B cell (primary cell): ENCODE measurements around the gene ZNF710. TPM values are rescaled to one million over a fixed set of nuclear protein-coding genes. Genes with fewer than 3 reads are reported as not detected.

Experiments
- ATAC-seq: fragments of 200-7000 bp; cut with Tn5 transposase; one replicate; pipeline ENCODE4 v1.10.0; 2021; ENCODE audit warnings: low read depth, mild to moderate bottlenecking, moderate number of reproducible peaks, moderate library complexity
- CTCF ChIA-PET: fragments of 350-600 bp; sonication (Branson Sonifier 250); formaldehyde crosslinking; loops from one replicate; lab custom pipeline; 2021; ENCODE audit warnings: antibody characterized with exemption, inconsistent platforms; lab: Charles Lee
- POLR2A ChIA-PET: fragments of 350-600 bp; sonication (Branson Sonifier 250); formaldehyde crosslinking; loops from one replicate; lab custom pipeline; 2021; ENCODE audit warnings: antibody characterized with exemption; lab: Charles Lee
- DNase-seq: peaks from one replicate; pipeline ENCODE4 v3.0.0; 2013
- H2AFZ ChIP-seq: 2 replicates; pipeline ENCODE4 v1.6.1; 2012; ENCODE audit warnings: mild to moderate bottlenecking, low read depth, low read length; ENCODE audit not compliant: insufficient read depth, poor library complexity, severe bottlenecking
- H3K27ac ChIP-seq, 2 donors: 1 replicate in 1 of 2; 2 replicates in 1 of 2; pipeline ENCODE4 v1.5.1; 2012 to 2013; ENCODE audit warnings: low read length in 2 of 2, mild to moderate bottlenecking in 2 of 2, moderate library complexity in 1 of 2
- H3K27me3 ChIP-seq, 4 experiments: fragments of 200-600 bp in 1 of 4; sonication (generic) in 1 of 4; replicated peaks in 1 of 4; 1 replicate in 2 of 4; 2 replicates in 2 of 4; pipeline versions ENCODE4 v1.6.1 to v1.7.0; 2013 to 2016; ENCODE audit warnings: low read length in 3 of 4, mild to moderate bottlenecking in 2 of 4, mixed read lengths in 1 of 4, moderate library complexity in 1 of 4; ENCODE audit not compliant: insufficient read depth in 4 of 4, control insufficient read depth in 3 of 4; ENCODE audit errors: control extremely low read depth in 1 of 4
- H3K36me3 ChIP-seq, 2 experiments: replicated peaks in 1 of 2; 1 replicate in 1 of 2; 2 replicates in 1 of 2; pipeline versions ENCODE4 v1.6.1 to v1.7.1; 2013; ENCODE audit warnings: low read length in 1 of 2; ENCODE audit not compliant: insufficient read depth in 2 of 2, control insufficient read depth in 1 of 2; ENCODE audit errors: control extremely low read depth in 1 of 2, extremely low read depth in 1 of 2
- H3K4me1 ChIP-seq, 2 donors: fragments of 200-600 bp in 1 of 2; sonication (generic) in 1 of 2; 1 replicate in 1 of 2; 2 replicates in 1 of 2; pipeline versions ENCODE4 v1.5.1 to v1.6.1; 2013 to 2017; ENCODE audit warnings: low read length in 2 of 2; ENCODE audit not compliant: control insufficient read depth in 2 of 2, insufficient read depth in 2 of 2
- H3K4me2 ChIP-seq: replicated peaks from 2 replicates; pipeline ENCODE3; 2012; ENCODE audit warnings: mild to moderate bottlenecking, low read depth, low read length; ENCODE audit not compliant: poor library complexity, severe bottlenecking
- H3K4me3 ChIP-seq, 5 experiments: fragments of 200-600 bp in 1 of 5; sonication (generic) in 1 of 5; 1 replicate in 3 of 5; 2 replicates in 2 of 5; pipeline versions ENCODE4 v1.5.1 to v1.7.0; 2011 to 2016; ENCODE audit warnings: low read length in 4 of 5, mild to moderate bottlenecking in 4 of 5, low read depth in 2 of 5, control low read depth in 1 of 5, moderate library complexity in 1 of 5; ENCODE audit not compliant: insufficient read depth in 1 of 5; ENCODE audit errors: control extremely low read depth in 1 of 5, extremely low read depth in 1 of 5
- H3K79me2 ChIP-seq: fragments of 200-600 bp; sonication (generic); one replicate; pipeline ENCODE4 v1.6.0; 2016; ENCODE audit warnings: low read length; ENCODE audit not compliant: control insufficient read depth, insufficient read depth
- H3K9ac ChIP-seq: fragments of 200-600 bp; sonication (generic); 2 replicates; pipeline ENCODE4 v1.6.1; 2017; ENCODE audit warnings: mild to moderate bottlenecking, low read length, moderate library complexity
- H3K9me3 ChIP-seq, 3 donors: one replicate each; pipeline versions ENCODE4 v1.6.1 to v1.7.1; 2013; ENCODE audit warnings: low read length in 2 of 3; ENCODE audit not compliant: control insufficient read depth in 2 of 3, insufficient read depth in 1 of 3; ENCODE audit errors: control extremely low read depth in 1 of 3
- H4K20me1 ChIP-seq: 2 replicates; pipeline ENCODE4 v1.6.0; 2012; ENCODE audit warnings: mild to moderate bottlenecking, low read length; ENCODE audit not compliant: insufficient read depth, control insufficient read depth, poor library complexity, severe bottlenecking
- H3K27ac Mint-ChIP-seq: one replicate; pipeline ENCODE4 v1.8.0; 2021; ENCODE audit warnings: mixed read lengths
- H3K27me3 Mint-ChIP-seq: one replicate; pipeline ENCODE4 v1.8.0; 2021; ENCODE audit warnings: mixed read lengths
- H3K4me1 Mint-ChIP-seq: one replicate; pipeline ENCODE4 v1.8.0; 2021; ENCODE audit warnings: mixed read lengths
- H3K4me3 Mint-ChIP-seq: one replicate; pipeline ENCODE4 v1.8.0; 2021; ENCODE audit warnings: mixed read lengths
- H3K9me3 Mint-ChIP-seq: one replicate; pipeline ENCODE4 v1.8.0; 2022; ENCODE audit warnings: mixed read lengths; ENCODE audit not compliant: insufficient read depth
- EZH2 ChIP-seq: IDR thresholded peaks from 2 replicates; pipeline ENCODE4 v1.6.1; 2012; ENCODE audit warnings: borderline replicate concordance, low read depth, mild to moderate bottlenecking, moderate library complexity, low read length; ENCODE audit not compliant: insufficient read depth, poor library complexity, severe bottlenecking
- WGBS: methylation state at CpG from one replicate; pipeline ENCODE4 v1.1.5; 2013; ENCODE audit warnings: missing lambda C conversion rate; ENCODE audit not compliant: insufficient coverage; 5-methylcytosine and 5-hydroxymethylcytosine counted together
- intact Hi-C: fragments of 100-400 bp; cut with micrococcal nuclease; formaldehyde crosslinking; loops from one replicate; pipeline ENCODE4 v1.10.0; 2022
- polyA plus RNA-seq: library from polyadenylated mRNA; depleted of rRNA; stranded (reverse); fragments of >200 nt; gene quantifications from 2 replicates; pipeline ENCODE4 v1.2.3, GENCODE V29; 2012
- total RNA-seq, 2 donors: library from RNA; stranded (reverse); fragments of 120-200 nt in 1 of 2; gene quantifications; 1 replicate in 1 of 2; 2 replicates in 1 of 2; pipeline versions ENCODE4 v1.2.3 to v1.2.4, GENCODE V29; 2013 to 2022
- TF ChIP-seq, protein P1 (sequence below): fragments of 200-600 bp; IDR thresholded peaks from one replicate; pipeline ENCODE4 v1.8.0; 2022; ENCODE audit warnings: antibody characterized with exemption, mild to moderate bottlenecking

The ZNF710 gene
- total and polyA plus RNA-seq, 2 donors (not counting 1 experiment from before 2014, with no cell fraction given): 8.7 to 38.7 TPM

DNA sequence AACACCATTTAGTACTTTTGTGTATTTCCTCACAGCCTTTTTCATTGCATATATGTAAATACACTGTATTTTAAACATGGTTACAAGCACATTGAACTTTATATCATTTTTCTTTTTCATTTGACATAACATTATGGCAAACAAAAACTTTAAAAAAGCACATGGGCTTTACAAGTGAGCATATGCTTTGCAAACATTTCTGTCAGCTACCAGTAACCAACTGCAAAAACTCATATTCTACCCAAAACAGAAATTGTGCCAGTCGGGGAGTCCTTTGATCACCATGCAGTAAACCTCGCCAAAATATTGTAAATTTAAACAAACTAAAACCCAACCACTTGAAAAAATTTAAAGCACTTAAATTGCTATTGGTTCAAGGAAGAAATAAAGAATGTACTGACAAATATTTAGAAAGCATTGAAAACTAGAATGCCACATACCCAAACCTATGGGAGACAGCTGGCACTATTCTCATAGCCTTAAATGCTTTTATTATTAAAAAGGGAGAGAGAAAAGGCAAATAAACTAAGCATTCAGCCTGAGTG is 24.4 kb downstream of the ZNF710 start:
- intact Hi-C loops: no loop called here
- no peak overlapping the region for H3K9ac ChIP-seq
- no peak overlapping the region for H3K27ac Mint-ChIP-seq
- no peak overlapping the region for H3K4me2 ChIP-seq
- DNase-seq (no peak), ATAC-seq (no peak)
- H3K4me1 ChIP-seq: peaks cover 0 to 4% of the 10 kb centered on the region in 2 donors
- peaks cover 69% of the 10 kb centered on the region for H3K79me2 ChIP-seq
- H3K9me3 ChIP-seq: no peaks in the 10 kb centered on the region
- ChIA-PET CTCF (interaction anchor here (0.7 kb wide), 1 partner anchor 49 kb away, joined by 3 read pairs; no protein-coding TSS in a partner anchor), POLR2A (no interaction called here)
- TF ChIP-seq, protein P1, sequence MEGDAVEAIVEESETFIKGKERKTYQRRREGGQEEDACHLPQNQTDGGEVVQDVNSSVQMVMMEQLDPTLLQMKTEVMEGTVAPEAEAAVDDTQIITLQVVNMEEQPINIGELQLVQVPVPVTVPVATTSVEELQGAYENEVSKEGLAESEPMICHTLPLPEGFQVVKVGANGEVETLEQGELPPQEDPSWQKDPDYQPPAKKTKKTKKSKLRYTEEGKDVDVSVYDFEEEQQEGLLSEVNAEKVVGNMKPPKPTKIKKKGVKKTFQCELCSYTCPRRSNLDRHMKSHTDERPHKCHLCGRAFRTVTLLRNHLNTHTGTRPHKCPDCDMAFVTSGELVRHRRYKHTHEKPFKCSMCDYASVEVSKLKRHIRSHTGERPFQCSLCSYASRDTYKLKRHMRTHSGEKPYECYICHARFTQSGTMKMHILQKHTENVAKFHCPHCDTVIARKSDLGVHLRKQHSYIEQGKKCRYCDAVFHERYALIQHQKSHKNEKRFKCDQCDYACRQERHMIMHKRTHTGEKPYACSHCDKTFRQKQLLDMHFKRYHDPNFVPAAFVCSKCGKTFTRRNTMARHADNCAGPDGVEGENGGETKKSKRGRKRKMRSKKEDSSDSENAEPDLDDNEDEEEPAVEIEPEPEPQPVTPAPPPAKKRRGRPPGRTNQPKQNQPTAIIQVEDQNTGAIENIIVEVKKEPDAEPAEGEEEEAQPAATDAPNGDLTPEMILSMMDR: no peak
- TF ChIP-seq EZH2: no peak
- no peaks in the 10 kb centered on the region for H3K27me3 Mint-ChIP-seq
- no peaks in the 10 kb centered on the region for H3K9me3 Mint-ChIP-seq
- no CpG with 5 or more reads among the region's 2 CpGs for WGBS
- H3K36me3 ChIP-seq: no peaks in the 10 kb centered on the region
- no peaks in the 10 kb centered on the region for H3K27me3 ChIP-seq
- H3K4me3 Mint-ChIP-seq: no peak overlapping the region
- H3K27ac ChIP-seq: no peak overlapping the region
- H3K4me1 Mint-ChIP-seq: peaks cover 13% of the 10 kb centered on the region
- no peak overlapping the region for H3K4me3 ChIP-seq
- no peak overlapping the region for H2AFZ ChIP-seq
- peaks cover 29% of the 10 kb centered on the region for H4K20me1 ChIP-seq

DNA sequence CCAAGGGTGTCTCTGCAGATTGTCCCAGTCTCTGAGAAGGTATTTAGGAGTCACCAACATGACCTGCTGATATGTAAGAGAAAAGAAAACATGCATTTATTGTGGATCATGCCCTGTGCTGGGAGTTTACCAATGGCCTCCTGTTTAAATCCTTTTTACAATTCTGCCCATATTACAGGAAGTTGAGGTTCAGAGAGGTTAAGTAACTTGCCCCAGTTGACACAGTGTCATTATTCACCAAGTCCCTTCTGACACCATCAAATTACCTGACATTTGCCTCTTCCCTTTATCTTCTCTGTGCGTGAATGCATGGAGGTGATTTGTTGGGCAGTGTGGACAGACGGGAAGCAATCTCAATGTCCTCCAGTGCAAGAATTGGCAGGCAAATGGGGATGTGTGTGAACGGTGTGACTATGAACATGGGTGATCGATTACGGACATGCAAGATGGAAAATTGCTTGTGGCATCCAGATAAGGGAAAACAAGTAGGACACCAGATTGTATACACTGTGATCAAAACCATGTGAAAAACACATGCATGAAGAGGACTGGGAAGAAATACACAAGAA is 27.3 kb downstream of the ZNF710 start:
- 100% methylated on average over 5 of the region's 5 CpGs for WGBS
- Histone ChIP-seq H3K9me3 (no peaks in the 10 kb centered on the region), H3K36me3 (no peaks in the 10 kb centered on the region), H3K4me2 (no peak overlapping the region), H2AFZ (no peak overlapping the region), H3K27me3 (no peaks in the 10 kb centered on the region), H3K27ac (no peak overlapping the region), H3K79me2 (peaks cover 56% of the 10 kb centered on the region), H3K9ac (no peak overlapping the region), H4K20me1 (peaks cover 13% of the 10 kb centered on the region), H3K4me3 (no peak overlapping the region), H3K4me1 (peaks cover 13 to 15% of the 10 kb centered on the region in 2 donors)
- no peak overlapping the region for H3K4me3 Mint-ChIP-seq
- TF ChIP-seq, protein P1: no peak
- ATAC-seq: no peak
- H3K27ac Mint-ChIP-seq: no peak overlapping the region
- no peaks in the 10 kb centered on the region for H3K9me3 Mint-ChIP-seq
- peaks cover 24% of the 10 kb centered on the region for H3K4me1 Mint-ChIP-seq
- no peaks in the 10 kb centered on the region for H3K27me3 Mint-ChIP-seq
- intact Hi-C loops: no loop called here
- no peak for DNase-seq
- CTCF ChIA-PET: interaction anchor here (0.5 to 1.7 kb wide), 2 partner anchors 8 to 9 kb away, joined by 3 to 4 read pairs; no protein-coding TSS in a partner anchor
- POLR2A ChIA-PET: interaction anchor here (0.7 kb wide), 1 partner anchor 23 kb away, joined by 6 read pairs; no protein-coding TSS in a partner anchor
